Central memory CD8-positive, alpha-beta T cell (primary cell): Measurements from ENCODE around the gene DNAH11.

ENCODE experiments used
- ATAC-seq: fragments of 150-1000 bp; cut with Tn5 transposase; replicated peaks from 2 replicates; pipeline ENCODE4 v1.10.0; 2022; ENCODE audit warnings: mild to moderate bottlenecking, moderate FRiP score, moderate number of reproducible peaks; ENCODE audit not compliant: poor library complexity, severe bottlenecking; ENCODE audit errors: extremely low read depth
- DNase-seq, 2 donors: peaks; one replicate each; pipeline ENCODE4 v3.0.0; 2021; ENCODE audit warnings: low spot score in 2 of 2
- H3K27ac Mint-ChIP-seq: one replicate; pipeline ENCODE4 v1.8.0; 2022; ENCODE audit warnings: low read depth, mild to moderate bottlenecking, moderate library complexity, mixed read lengths
- H3K27me3 Mint-ChIP-seq: one replicate; pipeline ENCODE4 v1.8.0; 2022; ENCODE audit warnings: mixed read lengths
- H3K36me3 Mint-ChIP-seq: one replicate; pipeline ENCODE4 v1.8.0; 2022; ENCODE audit warnings: mild to moderate bottlenecking, moderate library complexity, mixed read lengths; ENCODE audit not compliant: insufficient read depth
- H3K4me1 Mint-ChIP-seq: one replicate; pipeline ENCODE4 v1.8.0; 2022; ENCODE audit warnings: mixed read lengths
- H3K4me3 Mint-ChIP-seq: one replicate; pipeline ENCODE4 v1.8.0; 2022; ENCODE audit warnings: mild to moderate bottlenecking, moderate library complexity, mixed read lengths
- H3K9me3 Mint-ChIP-seq: one replicate; pipeline ENCODE4 v1.8.0; 2022; ENCODE audit warnings: mixed read lengths

The DNAH11 gene

GRCh38 chr7:21605008-21605585 is 62.3 kb downstream of the DNAH11 start:
- ATAC-seq (no peak), DNase-seq (no peak)
- Mint-ChIP-seq H3K27ac (no peak overlapping the region), H3K4me3 (no peak overlapping the region), H3K36me3 (no peaks in the 10 kb centered on the region), H3K27me3 (peaks cover 61% of the 10 kb centered on the region), H3K4me1 (peaks cover 6% of the 10 kb centered on the region), H3K9me3 (no peaks in the 10 kb centered on the region)

DNA sequence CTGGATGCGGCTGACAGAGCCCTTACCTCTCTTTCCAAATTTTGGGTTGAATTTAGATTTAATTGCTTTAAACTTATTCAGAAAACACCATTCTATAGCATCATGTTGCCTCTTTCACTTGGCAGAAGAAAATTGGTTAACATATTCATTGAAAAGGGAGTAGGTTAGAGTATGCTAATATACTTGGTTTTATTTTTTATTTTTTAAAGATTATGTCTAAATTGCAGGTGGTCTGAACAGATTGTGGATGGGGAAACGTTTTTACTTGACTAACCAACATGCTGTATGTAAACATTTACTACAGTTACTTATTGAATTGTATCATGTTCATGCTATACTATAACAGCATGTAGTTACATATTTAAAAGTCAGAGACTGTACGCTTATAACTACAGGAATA is 65.6 kb downstream of the DNAH11 start:
- Mint-ChIP-seq H3K27me3 (peaks cover 63% of the 10 kb centered on the region), H3K4me1 (peaks cover 6% of the 10 kb centered on the region), H3K4me3 (no peak overlapping the region), H3K9me3 (no peaks in the 10 kb centered on the region), H3K36me3 (no peaks in the 10 kb centered on the region), H3K27ac (no peak overlapping the region)
- ATAC-seq (no peak), DNase-seq (no peak)

DNA sequence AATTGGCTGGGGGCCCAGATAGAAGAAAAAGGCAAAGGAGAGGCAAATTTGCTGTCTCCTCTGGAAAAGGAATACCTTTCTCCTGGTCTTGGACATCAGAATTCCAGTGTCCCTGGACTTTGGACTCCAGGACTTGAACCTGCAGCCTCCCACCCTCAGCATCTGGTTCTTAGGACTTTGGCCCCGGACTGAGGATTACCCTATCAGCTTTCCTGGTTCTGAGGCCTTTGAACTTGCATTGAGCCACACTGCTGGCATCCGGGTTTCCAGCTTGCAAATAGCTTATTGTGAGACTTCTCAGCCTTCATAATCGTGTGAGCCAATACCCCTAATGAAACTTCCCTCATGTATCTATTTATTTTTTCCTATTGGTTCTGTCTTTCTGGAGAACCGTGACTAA is 68.3 kb downstream of the DNAH11 start:
- no peaks in the 10 kb centered on the region for H3K36me3 Mint-ChIP-seq
- H3K9me3 Mint-ChIP-seq, result no peaks in the 10 kb centered on the region
- no peak for ATAC-seq
- H3K27ac Mint-ChIP-seq, result no peak overlapping the region
- H3K4me1 Mint-ChIP-seq, result no peaks in the 10 kb centered on the region
- DNase-seq, result no peak
- H3K4me3 Mint-ChIP-seq, result no peak overlapping the region
- H3K27me3 Mint-ChIP-seq, result peaks cover 43% of the 10 kb centered on the region

- Mint-ChIP-seq H3K27me3 (peaks cover 32% of the 10 kb centered on the region), H3K27ac (no peak overlapping the region), H3K4me1 (no peaks in the 10 kb centered on the region), H3K9me3 (no peaks in the 10 kb centered on the region), H3K4me3 (no peak overlapping the region), H3K36me3 (no peaks in the 10 kb centered on the region)
- no peak for ATAC-seq
- DNase-seq, result no peak
Observed at GRCh38 chr7:21616091-21616490, 73.3 kb downstream of the DNAH11 start.

GRCh38 chr7:21616796-21617436 is 74.1 kb downstream of the DNAH11 start:
- Mint-ChIP-seq H3K36me3 (no peaks in the 10 kb centered on the region), H3K27ac (no peak overlapping the region), H3K9me3 (no peaks in the 10 kb centered on the region), H3K27me3 (peaks cover 30% of the 10 kb centered on the region), H3K4me3 (no peak overlapping the region), H3K4me1 (no peaks in the 10 kb centered on the region)
- ATAC-seq (no peak), DNase-seq (no peak)

DNA sequence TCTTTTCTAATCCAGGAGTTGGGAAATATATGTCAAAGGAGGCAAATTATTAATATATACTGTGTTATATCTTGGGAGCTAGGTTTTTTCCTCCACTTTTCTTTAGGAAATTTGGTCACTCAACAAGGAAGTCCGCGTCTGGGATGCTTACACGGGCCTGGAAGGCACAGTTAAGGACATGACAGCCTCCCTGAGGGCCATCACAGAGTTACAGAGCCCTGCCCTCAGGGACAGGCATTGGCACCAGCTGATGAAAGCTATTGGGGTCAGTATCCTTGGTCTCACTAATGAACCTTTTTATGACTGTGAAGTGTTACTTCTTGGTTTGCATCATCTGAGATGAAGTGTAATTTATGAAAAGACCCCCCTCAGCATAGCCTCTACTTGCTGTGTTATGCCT is 74.7 kb downstream of the DNAH11 start:
- ATAC-seq (no peak), DNase-seq (no peak)
- H3K4me3 Mint-ChIP-seq, result no peak overlapping the region
- no peaks in the 10 kb centered on the region for H3K36me3 Mint-ChIP-seq
- no peak overlapping the region for H3K27ac Mint-ChIP-seq
- H3K9me3 Mint-ChIP-seq, result no peaks in the 10 kb centered on the region
- H3K4me1 Mint-ChIP-seq, result no peaks in the 10 kb centered on the region
- peaks cover 30% of the 10 kb centered on the region for H3K27me3 Mint-ChIP-seq

GRCh38 chr7:21617916-21618390 is 75.1 kb downstream of the DNAH11 start:
- H3K9me3 Mint-ChIP-seq, result no peaks in the 10 kb centered on the region
- H3K4me3 Mint-ChIP-seq, result no peak overlapping the region
- H3K36me3 Mint-ChIP-seq, result no peaks in the 10 kb centered on the region
- H3K27me3 Mint-ChIP-seq, result peaks cover 30% of the 10 kb centered on the region
- no peaks in the 10 kb centered on the region for H3K4me1 Mint-ChIP-seq
- no peak overlapping the region for H3K27ac Mint-ChIP-seq
- ATAC-seq, result no peak
- DNase-seq, result no peak

GRCh38 chr7:21618706-21619105 is 75.9 kb downstream of the DNAH11 start:
- no peak for DNase-seq
- H3K4me1 Mint-ChIP-seq, result no peaks in the 10 kb centered on the region
- H3K27me3 Mint-ChIP-seq, result peaks cover 30% of the 10 kb centered on the region
- H3K4me3 Mint-ChIP-seq, result no peak overlapping the region
- no peaks in the 10 kb centered on the region for H3K36me3 Mint-ChIP-seq
- H3K9me3 Mint-ChIP-seq, result no peaks in the 10 kb centered on the region
- ATAC-seq, result no peak
- H3K27ac Mint-ChIP-seq, result no peak overlapping the region

DNA sequence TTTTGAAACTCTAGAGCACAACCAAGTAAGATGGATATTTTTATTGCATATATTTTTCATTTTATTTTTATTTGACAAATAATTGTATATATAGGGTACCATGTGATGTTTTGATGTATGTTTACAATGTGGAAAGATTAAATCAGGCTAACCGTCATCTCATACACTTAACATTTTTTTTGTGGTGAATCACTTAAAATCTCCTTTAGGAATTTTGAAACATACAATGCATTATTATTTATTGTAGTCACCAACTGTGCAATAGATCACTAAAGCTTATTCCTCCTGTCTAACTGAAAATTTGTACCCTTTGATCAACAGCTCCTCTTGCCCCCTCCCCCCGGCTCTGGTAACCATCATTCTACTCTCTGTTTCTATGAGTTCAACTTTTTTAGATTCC is 77.2 kb downstream of the DNAH11 start:
- ATAC-seq (no peak), DNase-seq (no peak)
- Mint-ChIP-seq H3K27ac (no peak overlapping the region), H3K9me3 (no peaks in the 10 kb centered on the region), H3K36me3 (no peaks in the 10 kb centered on the region), H3K27me3 (peaks cover 30% of the 10 kb centered on the region), H3K4me3 (no peak overlapping the region), H3K4me1 (no peaks in the 10 kb centered on the region)

DNA sequence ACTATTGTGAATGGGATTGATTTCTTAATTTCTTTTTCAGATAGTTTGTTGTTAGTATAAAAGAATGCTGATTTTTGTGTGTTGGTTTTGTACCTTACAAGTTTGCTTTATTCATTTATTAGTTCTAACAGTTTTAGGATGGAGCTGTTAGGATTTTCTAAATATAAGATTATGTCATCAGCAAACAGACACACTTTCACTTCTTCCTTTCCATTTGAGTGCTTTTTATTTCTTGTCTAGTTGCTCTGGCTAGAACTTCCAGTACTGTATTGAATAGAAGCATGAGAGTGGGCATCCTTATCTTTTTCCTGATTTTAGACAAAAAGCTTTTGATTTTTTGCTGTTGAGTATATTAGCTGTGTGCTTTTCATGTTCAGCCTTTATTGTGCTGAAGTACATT is 81.5 kb downstream of the DNAH11 start:
- no peak for DNase-seq
- no peaks in the 10 kb centered on the region for H3K4me1 Mint-ChIP-seq
- no peak for ATAC-seq
- H3K9me3 Mint-ChIP-seq, result no peaks in the 10 kb centered on the region
- H3K4me3 Mint-ChIP-seq, result no peak overlapping the region
- no peaks in the 10 kb centered on the region for H3K36me3 Mint-ChIP-seq
- no peak overlapping the region for H3K27ac Mint-ChIP-seq
- peaks cover 16% of the 10 kb centered on the region for H3K27me3 Mint-ChIP-seq

DNA sequence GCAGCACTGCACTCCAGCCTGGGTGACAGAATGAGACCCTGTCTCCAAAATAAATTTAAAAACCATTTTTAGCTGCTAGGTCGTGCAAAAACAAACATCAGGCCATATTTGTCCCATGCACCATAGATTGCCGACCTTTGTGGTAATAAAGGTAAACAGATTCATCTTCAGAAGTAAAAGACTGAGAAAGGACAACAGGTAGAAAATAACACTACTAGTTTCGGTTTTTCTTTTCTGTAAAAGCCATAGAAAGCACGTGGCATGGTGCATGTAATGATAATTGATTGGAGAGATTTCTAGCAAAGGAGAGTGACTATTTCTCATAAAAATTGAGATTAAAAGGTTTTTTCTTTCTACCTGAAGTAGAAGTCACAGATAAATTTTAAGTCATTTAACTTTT is 93.9 kb downstream of the DNAH11 start:
- no peaks in the 10 kb centered on the region for H3K4me1 Mint-ChIP-seq
- peaks cover 42% of the 10 kb centered on the region for H3K27me3 Mint-ChIP-seq
- H3K4me3 Mint-ChIP-seq, result no peak overlapping the region
- ATAC-seq (no peak), DNase-seq (no peak)
- no peaks in the 10 kb centered on the region for H3K9me3 Mint-ChIP-seq
- no peak overlapping the region for H3K27ac Mint-ChIP-seq
- peaks cover 4% of the 10 kb centered on the region for H3K36me3 Mint-ChIP-seq

GRCh38 chr7:21639206-21639868 is 96.5 kb downstream of the DNAH11 start:
- Mint-ChIP-seq H3K4me1 (no peaks in the 10 kb centered on the region), H3K36me3 (peaks cover 4% of the 10 kb centered on the region), H3K9me3 (no peaks in the 10 kb centered on the region), H3K27me3 (peaks cover 46% of the 10 kb centered on the region), H3K4me3 (no peak overlapping the region), H3K27ac (no peak overlapping the region)
- ATAC-seq (no peak), DNase-seq (no peak)

- Mint-ChIP-seq H3K4me3 (no peak overlapping the region), H3K27ac (no peak overlapping the region), H3K4me1 (no peaks in the 10 kb centered on the region), H3K27me3 (peaks cover 53% of the 10 kb centered on the region), H3K36me3 (peaks cover 4% of the 10 kb centered on the region), H3K9me3 (no peaks in the 10 kb centered on the region)
- no peak for ATAC-seq
- DNase-seq, result no peak
Observed at GRCh38 chr7:21640105-21640504, 97.3 kb downstream of the DNAH11 start.
